H9 (cell line): ENCODE results near the gene SLC16A11. TPM values are rescaled to one million over a fixed set of nuclear protein-coding genes. Genes with fewer than 3 reads are reported as not detected.

Experiments used
- DNase-seq: peaks from one replicate; pipeline ENCODE4 v3.0.0-alpha.2; 2017
- H2AFZ ChIP-seq: one replicate; pipeline ENCODE4 v1.6.1; 2013; ENCODE audit warnings: mild to moderate bottlenecking, low read length, control low read depth, moderate library complexity
- H2AK5ac ChIP-seq: 2 replicates; pipeline ENCODE4 v1.6.1; 2013; ENCODE audit warnings: low read length, control low read depth, mixed read lengths; ENCODE audit not compliant: insufficient read length
- H2BK120ac ChIP-seq: one replicate; pipeline ENCODE4 v1.6.1; 2013; ENCODE audit warnings: low read depth, mild to moderate bottlenecking, low read length, control low read depth, inconsistent platforms; ENCODE audit not compliant: poor library complexity, severe bottlenecking
- H2BK12ac ChIP-seq: 2 replicates; pipeline ENCODE4 v1.6.1; 2013; ENCODE audit warnings: low read length, control low read depth, mixed read lengths, low read depth; ENCODE audit not compliant: insufficient read length
- H2BK15ac ChIP-seq: 2 replicates; pipeline ENCODE4 v1.6.1; 2013; ENCODE audit warnings: low read depth, low read length, control low read depth
- H2BK20ac ChIP-seq: one replicate; pipeline ENCODE4 v1.6.1; 2013; ENCODE audit warnings: low read depth, mild to moderate bottlenecking, low read length, control low read depth, inconsistent platforms; ENCODE audit not compliant: poor library complexity, severe bottlenecking
- H2BK5ac ChIP-seq: 2 replicates; pipeline ENCODE4 v1.6.1; 2013; ENCODE audit warnings: low read length, control low read depth, mixed read lengths; ENCODE audit not compliant: insufficient read length
- H3K14ac ChIP-seq: 2 replicates; pipeline ENCODE4 v1.6.1; 2013; ENCODE audit warnings: low read length, control low read depth; ENCODE audit not compliant: insufficient read depth
- H3K18ac ChIP-seq: 2 replicates; pipeline ENCODE4 v1.6.1; 2013; ENCODE audit warnings: low read depth, mild to moderate bottlenecking, mixed read lengths, low read length, control low read depth; ENCODE audit not compliant: insufficient read length
- H3K23ac ChIP-seq: 2 replicates; pipeline ENCODE4 v1.6.1; 2013; ENCODE audit warnings: low read length, control low read depth, mixed read lengths, low read depth; ENCODE audit not compliant: insufficient read length
- H3K23me2 ChIP-seq: 2 replicates; pipeline ENCODE4 v1.6.1; 2013; ENCODE audit warnings: low read depth, mild to moderate bottlenecking, mixed read lengths, low read length, control low read depth; ENCODE audit not compliant: insufficient read length, poor library complexity, severe bottlenecking
- H3K27ac ChIP-seq: 2 replicates; pipeline ENCODE4 v1.5.1; 2013; ENCODE audit warnings: low read length, control low read depth, mixed read lengths, low read depth; ENCODE audit not compliant: insufficient read length
- H3K27me3 ChIP-seq: 2 replicates; pipeline ENCODE4 v1.6.1; 2013; ENCODE audit warnings: low read length, control low read depth, inconsistent platforms; ENCODE audit not compliant: insufficient read depth
- H3K4ac ChIP-seq: 2 replicates; pipeline ENCODE4 v1.6.1; 2013; ENCODE audit warnings: low read depth, mild to moderate bottlenecking, control low read depth, inconsistent platforms, low read length, moderate library complexity
- H3K4me1 ChIP-seq: 2 replicates; pipeline ENCODE4 v1.6.1; 2013; ENCODE audit warnings: low read length, control low read depth, inconsistent platforms; ENCODE audit not compliant: insufficient read depth
- H3K4me2 ChIP-seq: 2 replicates; pipeline ENCODE4 v1.6.1; 2013; ENCODE audit warnings: low read length, control low read depth, mixed read lengths; ENCODE audit not compliant: insufficient read length, insufficient read depth
- H3K56ac ChIP-seq: 2 replicates; pipeline ENCODE4 v1.6.1; 2013; ENCODE audit warnings: low read depth, mild to moderate bottlenecking, mixed read lengths, low read length, control low read depth; ENCODE audit not compliant: insufficient read length
- H3K79me1 ChIP-seq: 2 replicates; pipeline ENCODE4 v1.6.1; 2013; ENCODE audit warnings: low read depth, mild to moderate bottlenecking, moderate library complexity, low read length, control low read depth, inconsistent platforms; ENCODE audit not compliant: insufficient read depth, poor library complexity, severe bottlenecking
- H3K79me2 ChIP-seq: 2 replicates; pipeline ENCODE4 v1.6.1; 2013; ENCODE audit warnings: low read length, control low read depth, inconsistent platforms; ENCODE audit not compliant: insufficient read depth
- H3K9ac ChIP-seq: 2 replicates; pipeline ENCODE4 v1.6.1; 2013; ENCODE audit warnings: low read length, control low read depth, mixed read lengths; ENCODE audit not compliant: insufficient read length; ENCODE audit errors: extremely low read depth
- H3K9me3 ChIP-seq: one replicate; pipeline ENCODE4 v1.6.1; 2013; ENCODE audit warnings: low read depth, low read length, inconsistent platforms; ENCODE audit not compliant: control insufficient read depth
- H3T11ph ChIP-seq: one replicate; pipeline ENCODE4 v1.6.1; 2013; ENCODE audit warnings: mild to moderate bottlenecking, low read length, control low read depth, inconsistent platforms
- H4K20me1 ChIP-seq: one replicate; pipeline ENCODE4 v1.6.1; 2013; ENCODE audit not compliant: control insufficient read depth, insufficient read length, insufficient read depth
- H4K5ac ChIP-seq: 2 replicates; pipeline ENCODE4 v1.6.1; 2013; ENCODE audit warnings: low read depth, mild to moderate bottlenecking, mixed read lengths, low read length, control low read depth; ENCODE audit not compliant: insufficient read length
- H4K8ac ChIP-seq: replicated peaks from 2 replicates; pipeline ENCODE4 v1.6.1; 2013; ENCODE audit warnings: low read length, control low read depth, mixed read lengths, low read depth; ENCODE audit not compliant: insufficient read length
- H4K91ac ChIP-seq: 2 replicates; pipeline ENCODE4 v1.6.1; 2013; ENCODE audit warnings: low read depth, mild to moderate bottlenecking, moderate library complexity, mixed read lengths, low read length, control low read depth; ENCODE audit not compliant: insufficient read length
- H3K27ac Mint-ChIP-seq, 3 experiments: 2 replicates in 2 of 3; 3 replicates in 1 of 3; pipeline ENCODE4 v1.8.0; 2020 to 2021; ENCODE audit warnings: mixed read lengths in 3 of 3, mild to moderate bottlenecking in 1 of 3, moderate library complexity in 1 of 3
- H3K27me3 Mint-ChIP-seq: 2 replicates; pipeline ENCODE4 v1.8.0; 2021; ENCODE audit warnings: low read depth, mild to moderate bottlenecking, moderate library complexity, mixed read lengths
- H3K36me3 Mint-ChIP-seq, 3 experiments: 2 replicates in 2 of 3; 3 replicates in 1 of 3; pipeline ENCODE4 v1.8.0; 2020 to 2021; ENCODE audit warnings: low read depth in 3 of 3, mixed read lengths in 3 of 3; ENCODE audit not compliant: insufficient read depth in 1 of 3
- H3K4me1 Mint-ChIP-seq, 2 experiments: 2 replicates each; pipeline ENCODE4 v1.8.0; 2020; ENCODE audit warnings: mixed read lengths in 2 of 2
- H3K4me3 Mint-ChIP-seq, 2 experiments: 2 replicates in 1 of 2; 3 replicates in 1 of 2; pipeline ENCODE4 v1.8.0; 2020 to 2021; ENCODE audit warnings: mild to moderate bottlenecking in 2 of 2, mixed read lengths in 2 of 2, moderate library complexity in 1 of 2
- H3K9me3 Mint-ChIP-seq, 2 experiments: 2 replicates in 1 of 2; 3 replicates in 1 of 2; pipeline ENCODE4 v1.8.0; 2020; ENCODE audit warnings: mild to moderate bottlenecking in 2 of 2, mixed read lengths in 2 of 2, moderate library complexity in 1 of 2
- CTCF ChIP-seq: fragments of 200-600 bp; sonication (generic); conservative IDR thresholded peaks from 3 replicates; pipeline ENCODE4 v1.8.0; 2021; ENCODE audit warnings: antibody characterized with exemption, mild to moderate bottlenecking
- WGBS: extraction: QIAGEN DNeasy Blood & Tissue Kit; methylation state at CpG from one replicate; pipeline ENCODE4 v1.1.7; 2013; ENCODE audit warnings: missing lambda C conversion rate, low lambda C conversion rate, mixed read lengths; ENCODE audit not compliant: insufficient read length; ENCODE audit errors: extremely low coverage; 5-methylcytosine and 5-hydroxymethylcytosine counted together
- total RNA-seq: library from RNA; stranded (reverse); gene quantifications from 2 replicates; pipeline ENCODE4 v1.2.1, GENCODE V29; 2021

The SLC16A11 gene
- total RNA-seq, 1 experiment from 2014 or later = 0.13 TPM

GRCh38 chr17:7068268-7068667, 24.4 kb upstream of the SLC16A11 start:
- no peak overlapping the region for H2BK15ac ChIP-seq
- no peak overlapping the region for H4K5ac ChIP-seq
- H3K23ac ChIP-seq = no peak overlapping the region
- H3K27ac ChIP-seq = no peak overlapping the region
- H4K91ac ChIP-seq = no peak overlapping the region
- H3K4ac ChIP-seq = no peak overlapping the region
- no peak for DNase-seq
- no peak overlapping the region for H2BK20ac ChIP-seq
- H3T11ph ChIP-seq = no peak overlapping the region
- H2BK12ac ChIP-seq = no peak overlapping the region
- no peaks in the 10 kb centered on the region for H3K9me3 ChIP-seq
- peaks cover 57% of the 10 kb centered on the region for H3K27me3 Mint-ChIP-seq
- H3K23me2 ChIP-seq = no peaks in the 10 kb centered on the region
- H3K4me2 ChIP-seq = no peak overlapping the region
- no peak overlapping the region for H3K14ac ChIP-seq
- H3K18ac ChIP-seq = no peak overlapping the region
- H4K8ac ChIP-seq = no peak overlapping the region
- no peak for TF ChIP-seq CTCF
- H3K4me1 Mint-ChIP-seq = no peaks in the 10 kb centered on the region
- H3K79me2 ChIP-seq = no peaks in the 10 kb centered on the region
- no CpG with 5 or more reads among the region's 1 CpG for WGBS
- H3K36me3 Mint-ChIP-seq = peaks cover 4 to 10% (median 6%) of the 10 kb centered on the region in 3 experiments; a peak in 5 of 7 replicates
- no peak overlapping the region for H3K4me3 Mint-ChIP-seq
- H3K79me1 ChIP-seq = no peaks in the 10 kb centered on the region
- H3K4me1 ChIP-seq = no peaks in the 10 kb centered on the region
- no peak overlapping the region for H3K56ac ChIP-seq
- no peak overlapping the region for H2BK5ac ChIP-seq
- H2AFZ ChIP-seq = no peak overlapping the region
- H3K27ac Mint-ChIP-seq = no peak overlapping the region
- no peak overlapping the region for H3K9ac ChIP-seq
- H3K27me3 ChIP-seq = no peaks in the 10 kb centered on the region
- H3K9me3 Mint-ChIP-seq = peaks cover 28 to 30% of the 10 kb centered on the region in 2 experiments
- no peak overlapping the region for H2AK5ac ChIP-seq
- no peak overlapping the region for H2BK120ac ChIP-seq
- no peaks in the 10 kb centered on the region for H4K20me1 ChIP-seq
